Inflammatory macrophage (primary cell): ENCODE data around the gene NUDT4B.
"Not testable (repeated sequence)": the region's sequence is repeated elsewhere in the genome, so short reads cannot be mapped to it uniquely, and the experiment has no call there.

Experiments used
- DNase-seq, 2 donors: peaks; one replicate each; pipeline ENCODE4 v3.0.0-alpha.2; 2020 to 2022
- total RNA-seq, 18 experiments: gene quantifications; one replicate each; lab custom pipeline; 2026; ENCODE audit warnings: mixed read lengths in 6 of 18, inconsistent platforms in 2 of 18; lab: John Stamatoyannopoulos, UW

Gene NUDT4B
- total RNA-seq, result 0 to 0.06 (median 0) reads per million in 18 experiments

DNA sequence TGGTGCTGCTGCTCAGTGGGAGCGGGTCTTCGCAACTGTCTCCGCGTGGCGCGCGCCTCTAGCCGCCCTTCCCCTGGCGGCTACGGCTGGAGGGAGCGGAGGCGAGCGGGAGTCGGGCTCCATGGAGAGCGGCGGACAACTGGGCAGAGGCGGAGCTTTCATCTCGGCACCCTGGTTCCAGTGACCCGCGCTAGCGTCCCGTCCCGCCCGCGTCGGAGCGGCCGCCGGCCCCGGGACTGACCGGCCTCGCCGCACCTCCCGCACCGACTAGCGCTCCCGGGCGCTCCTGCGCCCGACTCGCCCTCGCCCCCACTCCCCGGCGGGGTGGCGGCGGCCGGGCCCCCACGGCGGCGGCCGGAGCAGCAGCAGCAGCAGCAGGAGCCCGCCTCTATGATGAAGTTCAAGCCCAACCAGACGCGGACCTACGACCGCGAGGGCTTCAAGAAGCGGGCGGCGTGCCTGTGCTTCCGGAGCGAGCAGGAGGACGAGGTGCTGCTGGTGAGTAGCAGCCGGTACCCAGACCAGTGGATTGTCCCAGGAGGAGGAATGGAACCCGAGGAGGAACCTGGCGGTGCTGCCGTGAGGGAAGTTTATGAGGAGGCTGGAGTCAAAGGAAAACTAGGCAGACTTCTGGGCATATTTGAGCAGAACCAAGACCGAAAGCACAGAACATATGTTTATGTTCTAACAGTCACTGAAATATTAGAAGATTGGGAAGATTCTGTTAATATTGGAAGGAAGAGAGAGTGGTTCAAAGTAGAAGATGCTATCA, at the start of gene NUDT4B:
Gene NUDT4B (plus strand): TSS at position 212 of the 772 bp plus-strand sequence. CDS start 179 bp downstream, at position 391.
- not testable (repeated sequence) for DNase-seq

DNA sequence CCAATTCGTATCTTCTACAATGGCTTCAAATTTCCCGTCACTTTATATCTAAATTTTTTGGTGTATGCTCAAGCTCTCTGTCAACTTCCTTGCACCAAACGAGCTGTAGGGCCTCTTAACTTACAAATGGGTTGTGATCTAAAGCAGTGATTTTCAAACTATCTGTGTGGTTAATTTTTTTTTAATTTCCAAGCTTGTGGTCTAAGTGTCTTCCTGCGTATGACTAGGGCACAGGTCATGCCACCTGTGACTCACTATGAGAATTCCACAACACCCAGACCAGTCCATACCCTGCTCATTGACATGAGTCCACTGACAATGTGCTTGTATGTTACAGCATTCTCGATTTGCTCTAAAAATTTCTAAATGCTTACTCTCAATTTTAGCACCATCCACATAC, 49.2 kb upstream of the NUDT4B start:
- DNase-seq, result not testable (repeated sequence)

DNA sequence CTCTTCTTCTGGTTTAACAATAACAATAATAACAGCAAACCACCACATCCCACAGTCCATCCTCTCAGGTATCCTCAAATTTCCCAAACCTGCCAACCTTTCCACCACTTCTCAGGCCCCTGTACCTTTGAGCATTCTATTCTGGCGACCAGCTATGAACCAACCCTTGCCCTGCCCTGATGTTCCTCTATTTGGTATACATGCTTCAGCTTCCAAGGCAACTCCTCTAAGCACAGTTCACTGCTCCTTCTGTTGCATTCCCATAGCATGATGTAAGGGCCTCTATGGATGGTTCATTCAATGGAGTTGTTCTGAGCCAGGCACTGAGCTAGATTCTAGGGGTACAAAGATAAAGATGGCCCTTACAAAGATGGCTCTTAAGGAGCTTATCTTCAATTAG, 46.3 kb upstream of the NUDT4B start:
- not testable (repeated sequence) for DNase-seq

DNA sequence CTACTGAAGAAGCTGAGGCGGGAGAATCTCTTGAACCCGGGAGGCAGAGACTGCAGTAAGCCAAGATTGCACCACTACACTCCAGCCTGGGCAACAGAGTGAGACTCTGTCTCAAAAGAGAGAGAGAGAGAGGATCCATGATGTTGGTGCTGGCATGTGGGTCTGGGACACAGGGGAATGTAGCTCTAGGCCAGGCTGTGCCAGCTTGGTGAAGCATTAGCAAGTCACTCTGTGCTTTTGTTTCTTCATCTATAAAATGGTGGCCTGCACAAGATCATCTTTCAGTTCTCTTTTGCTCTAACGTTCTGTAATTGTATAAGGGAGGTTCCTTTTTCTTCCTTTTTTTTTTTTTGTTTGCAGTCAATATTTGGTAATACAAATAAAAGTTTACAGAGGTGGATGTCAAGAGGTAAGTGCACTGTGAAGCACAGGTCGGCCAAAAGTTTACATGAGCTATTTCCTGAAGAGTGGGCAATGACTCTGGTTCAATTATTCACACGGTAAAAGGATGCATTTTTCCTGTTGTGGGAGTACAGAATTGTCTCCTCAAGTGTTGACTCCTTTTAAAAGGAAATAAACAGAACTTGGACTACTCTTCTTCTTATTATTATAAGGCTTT, 44.5 kb upstream of the NUDT4B start:
- not testable (repeated sequence) for DNase-seq

DNA sequence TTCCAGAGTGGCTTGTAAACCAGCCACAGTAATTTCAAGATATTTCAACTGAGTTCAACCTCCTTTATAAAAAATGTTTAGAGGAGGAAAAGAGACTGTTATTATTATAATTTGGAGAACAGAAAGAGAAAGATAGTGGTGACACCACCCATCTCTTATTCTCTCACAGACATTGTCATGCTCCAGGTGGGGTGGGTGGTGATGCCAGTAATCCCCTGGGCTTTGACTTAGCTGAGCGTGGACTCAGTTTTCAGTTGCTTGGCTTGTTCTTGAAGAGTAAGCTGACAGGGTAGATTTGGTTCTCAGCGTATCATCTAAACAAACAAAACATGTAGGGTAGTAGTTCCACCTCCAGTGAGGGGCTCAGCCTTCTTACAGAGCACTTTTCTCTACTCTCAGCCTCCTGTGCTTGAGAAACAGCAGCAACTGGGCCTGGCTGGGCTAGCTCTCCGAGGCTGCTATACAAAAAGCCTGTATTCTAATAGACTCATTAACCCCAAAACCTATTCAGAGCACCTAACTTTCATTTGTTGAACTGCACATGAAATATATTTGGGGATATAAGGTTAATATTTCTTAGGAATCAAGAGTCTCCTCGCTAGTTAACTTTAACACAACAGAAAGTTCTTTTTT, 43.1 kb upstream of the NUDT4B start:
- DNase-seq, result not testable (repeated sequence)

DNA sequence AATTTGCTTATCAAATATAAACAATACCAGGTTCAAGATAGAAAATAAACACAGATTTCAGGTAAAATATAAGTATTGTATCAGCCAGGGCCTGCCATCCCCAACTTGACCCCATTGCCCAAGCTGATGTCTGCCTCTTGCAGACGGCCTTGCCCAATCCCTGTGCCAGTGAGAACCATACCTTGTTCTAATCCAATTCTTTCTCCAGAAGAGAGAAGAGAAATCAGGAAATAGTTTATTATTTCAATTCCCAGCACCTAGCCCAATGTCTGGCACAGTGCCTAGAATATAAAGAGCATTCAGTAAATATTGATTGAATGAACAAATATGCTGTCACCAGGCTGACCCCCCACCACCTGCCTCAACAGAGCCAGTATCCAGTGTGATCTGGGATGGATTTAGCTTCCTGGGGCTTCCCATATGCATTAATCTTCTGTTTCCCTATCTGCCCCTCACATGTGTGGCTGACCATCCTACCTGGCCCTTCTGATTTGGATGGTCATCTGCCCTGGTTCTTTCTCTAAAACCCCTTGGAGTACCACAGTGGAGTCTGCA, 39.7 kb upstream of the NUDT4B start:
- not testable (repeated sequence) for DNase-seq

DNA sequence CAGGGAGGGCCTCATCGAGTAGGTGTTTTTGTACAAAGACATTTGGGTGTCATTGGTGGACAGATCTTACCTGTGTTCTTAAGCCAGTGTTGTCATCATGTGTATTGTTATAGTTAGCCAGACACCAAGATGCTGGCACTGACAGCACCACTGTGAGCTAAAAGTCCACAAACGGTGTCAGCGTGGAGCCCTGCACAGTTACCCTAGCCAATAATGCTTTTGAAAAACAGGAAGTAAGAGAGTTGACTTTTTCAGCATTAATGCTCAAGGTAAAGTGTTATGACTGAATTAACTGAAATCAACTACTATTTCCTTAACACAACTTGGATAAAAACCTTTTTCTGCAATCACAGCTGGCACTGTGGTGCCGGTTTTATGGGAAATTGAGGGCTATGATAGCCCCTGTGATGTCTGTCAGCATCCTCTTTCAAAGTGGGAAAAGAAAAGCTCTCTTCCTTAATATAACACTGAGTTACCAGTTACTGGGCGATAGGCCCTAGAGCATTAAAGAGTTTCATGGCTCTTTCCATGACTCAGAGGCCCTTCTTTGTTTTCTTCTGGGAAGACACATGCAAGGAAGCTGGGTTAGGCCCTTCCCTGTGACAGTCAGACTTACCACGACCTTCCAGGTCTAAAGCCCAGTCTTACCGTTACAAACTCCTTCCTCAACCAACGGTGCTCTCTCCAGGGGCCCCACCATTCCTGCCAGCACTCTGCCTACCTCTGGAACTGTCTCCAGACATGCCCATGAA, 37.6 kb upstream of the NUDT4B start:
- not testable (repeated sequence) for DNase-seq

DNA sequence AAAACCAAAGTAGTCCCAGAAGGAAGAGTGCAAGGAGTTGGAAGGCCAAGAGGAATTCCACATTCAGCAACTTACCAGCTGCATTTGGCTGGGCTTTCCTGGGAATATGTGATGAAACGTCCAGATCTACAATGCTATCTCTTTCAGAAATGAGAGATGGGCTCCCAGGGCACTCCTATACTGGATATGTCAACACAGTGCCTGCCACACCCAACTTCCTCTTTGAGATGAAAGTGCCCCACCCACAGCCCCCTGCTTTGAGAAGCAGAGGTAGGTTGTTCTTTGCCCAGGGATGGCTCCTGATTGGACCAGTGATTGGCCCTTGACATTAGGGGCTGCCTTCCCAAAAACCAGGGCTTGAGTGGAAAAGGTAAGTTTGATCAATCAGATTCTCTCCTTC, 36.2 kb upstream of the NUDT4B start:
- not testable (repeated sequence) for DNase-seq

DNA sequence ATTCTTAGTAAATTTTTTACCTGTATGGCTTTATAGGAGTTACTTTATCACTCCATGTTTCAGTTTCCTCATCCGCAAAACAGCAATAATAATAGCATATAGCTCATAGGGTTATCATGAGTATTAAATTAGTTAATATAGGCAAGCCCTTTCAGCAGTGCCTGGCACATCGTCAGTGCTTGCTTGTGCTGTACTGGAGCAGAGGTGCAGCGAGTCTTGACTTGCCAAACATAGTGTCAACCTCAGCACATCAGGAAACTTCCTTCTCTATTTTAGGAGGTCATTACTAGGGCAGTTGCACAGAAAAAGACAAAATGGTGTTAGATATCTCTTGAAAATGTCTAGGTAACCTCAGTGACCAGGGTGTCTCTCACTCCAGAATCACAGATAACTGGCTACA, 33.1 kb upstream of the NUDT4B start:
- DNase-seq, result not testable (repeated sequence)

DNA sequence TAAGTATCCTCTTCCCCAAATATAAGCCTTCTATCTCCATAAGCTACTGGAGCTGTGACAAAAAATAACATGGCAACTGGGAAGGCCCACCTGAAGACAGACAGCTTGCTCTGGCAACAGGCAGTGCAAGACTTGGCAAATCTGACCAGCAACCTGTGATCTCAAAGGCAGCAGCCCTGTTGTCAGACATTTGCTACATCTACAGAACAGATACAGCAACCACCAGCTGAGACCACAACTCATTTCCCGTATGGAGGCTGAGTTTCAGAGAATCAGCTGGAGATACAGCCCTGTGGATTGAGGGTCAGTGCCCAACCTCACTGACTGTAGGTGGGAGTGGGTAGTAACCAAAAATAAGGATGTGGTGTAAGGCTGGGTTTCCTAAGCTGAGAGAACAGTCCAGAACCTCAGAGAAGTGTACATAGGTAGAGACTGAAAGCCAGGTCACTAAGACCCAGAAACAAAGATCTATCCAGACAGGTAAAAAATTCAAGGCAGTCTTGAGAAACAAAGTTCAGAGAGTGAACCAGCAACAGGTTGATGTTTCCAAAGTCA, 31.5 kb upstream of the NUDT4B start:
- not testable (repeated sequence) for DNase-seq

DNA sequence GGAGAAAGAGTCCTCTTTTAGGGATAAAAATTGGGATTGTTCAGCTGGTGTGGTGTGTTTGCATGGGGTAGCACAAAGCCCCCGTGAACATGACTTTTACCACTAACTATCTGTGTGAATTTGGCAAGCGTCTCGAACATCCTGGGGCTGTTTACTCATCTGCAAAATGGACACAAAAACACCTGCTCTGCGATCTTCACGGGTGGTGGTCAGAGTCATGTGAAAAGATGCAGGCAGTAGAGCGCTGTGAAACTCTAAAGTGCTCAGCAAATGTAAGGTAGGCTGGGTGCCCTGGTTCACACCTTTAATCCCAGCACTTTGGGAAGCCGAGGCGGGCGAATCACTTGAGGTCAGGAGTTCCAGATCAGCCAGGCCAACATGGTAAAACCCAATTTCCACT, 27.7 kb upstream of the NUDT4B start:
- not testable (repeated sequence) for DNase-seq

DNA sequence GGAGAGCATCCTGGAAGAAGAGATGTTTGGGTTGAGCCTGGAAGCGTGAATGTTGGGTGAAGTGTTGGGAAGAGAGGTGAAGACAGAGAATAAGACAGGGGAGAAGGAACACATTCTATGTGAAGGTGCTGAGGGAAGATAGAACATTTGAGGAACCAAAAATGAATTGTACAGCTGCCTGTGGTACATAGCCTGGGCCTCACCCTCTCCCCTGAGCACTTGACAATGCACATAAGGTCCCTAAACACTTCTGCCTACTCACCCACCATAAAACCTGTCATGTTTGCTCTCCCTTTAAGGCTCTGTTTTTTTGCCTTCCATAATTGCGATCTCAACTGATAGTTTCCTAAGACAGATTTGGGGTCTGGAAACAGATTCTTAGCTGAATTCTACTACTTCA, 25.8 kb upstream of the NUDT4B start:
- not testable (repeated sequence) for DNase-seq

DNA sequence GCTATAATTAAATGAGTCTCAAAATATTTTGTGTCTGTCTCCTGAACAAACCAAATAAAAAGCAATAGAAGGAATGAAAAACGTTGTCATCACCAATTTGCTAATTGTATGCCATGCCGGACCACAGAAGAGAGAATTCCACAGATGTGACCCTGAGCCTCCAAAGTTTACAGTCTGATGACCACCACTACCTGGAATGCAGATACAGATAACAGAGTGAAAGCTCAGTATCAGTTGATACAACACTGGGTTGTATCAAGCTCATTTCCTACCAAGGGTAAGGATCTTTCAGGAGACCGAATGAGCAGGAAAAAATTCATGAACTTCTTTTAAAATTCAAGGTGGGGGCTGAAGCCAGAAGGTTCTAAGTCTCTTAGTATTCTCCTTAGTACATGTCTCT, 25.1 kb upstream of the NUDT4B start:
- not testable (repeated sequence) for DNase-seq

DNA sequence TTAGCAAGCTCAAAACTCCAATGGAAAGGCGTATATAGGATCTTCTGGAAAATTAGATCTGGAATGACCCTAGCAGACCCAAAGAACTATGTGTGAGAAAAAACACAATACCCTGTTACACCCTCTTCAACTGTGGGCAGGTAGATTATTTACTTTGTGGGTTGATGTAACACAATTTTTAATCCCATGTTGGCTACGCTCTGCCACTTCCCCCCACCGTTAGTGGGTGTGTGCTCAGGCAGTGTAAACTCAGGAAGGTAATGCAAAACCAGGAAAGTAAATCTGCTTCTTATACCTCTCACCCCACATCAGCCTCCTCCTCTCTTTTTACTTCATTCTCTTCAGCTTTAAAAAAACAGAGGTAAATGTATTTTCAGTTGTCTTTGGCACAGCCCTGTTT, 23.7 kb upstream of the NUDT4B start:
- DNase-seq, result not testable (repeated sequence)

DNA sequence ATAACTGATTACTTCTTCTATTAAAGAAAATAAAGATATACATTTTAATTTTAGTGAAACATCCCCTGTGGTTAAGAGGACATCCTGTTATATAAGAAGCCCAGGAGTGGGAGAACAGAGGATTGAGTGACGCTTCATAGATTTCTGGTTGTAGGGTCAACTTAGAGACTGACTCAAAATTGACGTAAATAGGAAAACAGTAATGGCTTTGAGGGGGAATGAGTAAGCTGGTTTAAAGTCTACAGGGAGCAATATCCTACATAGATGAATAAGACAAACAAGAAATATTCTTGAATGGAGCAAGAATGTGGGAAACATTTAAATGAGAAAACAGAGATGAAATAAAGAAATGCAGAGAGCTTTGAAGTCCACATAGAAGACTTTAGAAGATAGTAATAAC, 20.7 kb upstream of the NUDT4B start:
- DNase-seq, result not testable (repeated sequence)

DNA sequence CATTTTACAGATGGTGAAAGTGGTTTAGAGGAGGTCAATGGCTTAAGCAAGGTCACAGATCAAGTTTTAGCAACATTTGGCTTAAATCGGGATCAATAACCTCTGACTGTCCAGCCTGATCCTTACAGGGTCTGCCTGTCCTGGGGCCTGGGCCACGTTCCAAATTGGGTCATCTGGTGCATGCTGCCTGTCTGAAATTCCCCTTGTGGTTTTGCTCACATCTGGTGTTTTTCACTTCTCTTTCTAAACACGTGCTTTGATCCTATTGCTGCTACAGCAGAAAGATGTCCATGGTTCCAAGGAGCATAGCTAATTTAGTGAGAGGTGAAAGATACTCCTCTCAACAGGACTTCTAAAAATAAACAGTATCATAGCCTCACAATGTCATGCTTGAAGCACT, 19.4 kb upstream of the NUDT4B start:
- DNase-seq, result not testable (repeated sequence)

DNA sequence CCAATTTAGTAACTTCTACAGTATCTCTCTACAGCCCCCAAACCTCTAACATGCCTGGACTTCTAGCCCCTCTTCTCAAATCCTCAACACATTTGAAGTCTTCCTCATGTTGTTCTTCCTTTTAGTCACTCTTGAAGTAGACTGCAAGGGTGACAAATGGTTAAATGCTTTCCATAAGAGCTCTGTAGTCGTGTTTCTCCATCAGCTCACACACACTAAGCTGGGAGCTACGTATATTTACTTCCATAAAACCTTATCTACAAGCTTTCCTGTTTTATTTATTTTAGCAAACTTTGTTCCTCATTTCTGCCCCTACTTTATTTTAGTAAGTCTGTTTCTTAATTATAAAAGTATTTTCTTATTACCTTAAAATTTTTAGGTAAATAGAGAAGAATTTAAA, 19.0 kb upstream of the NUDT4B start:
- DNase-seq, result not testable (repeated sequence)

DNA sequence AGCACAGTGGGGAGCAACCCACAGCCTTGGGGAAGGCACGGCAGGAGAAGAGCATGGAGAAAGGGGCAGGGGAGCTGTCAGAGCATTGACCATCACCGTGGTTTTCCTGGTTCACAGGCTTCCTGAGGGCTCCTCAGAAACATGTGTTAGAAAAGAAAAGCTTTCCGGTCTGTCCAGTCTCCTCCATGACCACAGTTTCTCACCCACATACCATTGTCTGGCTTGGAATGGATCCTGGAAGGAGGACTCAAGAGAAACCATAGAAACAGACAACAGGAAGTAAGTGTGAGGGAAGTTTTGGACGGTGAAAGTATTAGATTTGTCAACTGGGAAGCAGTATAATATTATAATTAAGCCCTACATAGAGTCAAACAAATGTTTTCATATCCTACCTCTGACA, 16.3 kb upstream of the NUDT4B start:
- DNase-seq, result not testable (repeated sequence)

DNA sequence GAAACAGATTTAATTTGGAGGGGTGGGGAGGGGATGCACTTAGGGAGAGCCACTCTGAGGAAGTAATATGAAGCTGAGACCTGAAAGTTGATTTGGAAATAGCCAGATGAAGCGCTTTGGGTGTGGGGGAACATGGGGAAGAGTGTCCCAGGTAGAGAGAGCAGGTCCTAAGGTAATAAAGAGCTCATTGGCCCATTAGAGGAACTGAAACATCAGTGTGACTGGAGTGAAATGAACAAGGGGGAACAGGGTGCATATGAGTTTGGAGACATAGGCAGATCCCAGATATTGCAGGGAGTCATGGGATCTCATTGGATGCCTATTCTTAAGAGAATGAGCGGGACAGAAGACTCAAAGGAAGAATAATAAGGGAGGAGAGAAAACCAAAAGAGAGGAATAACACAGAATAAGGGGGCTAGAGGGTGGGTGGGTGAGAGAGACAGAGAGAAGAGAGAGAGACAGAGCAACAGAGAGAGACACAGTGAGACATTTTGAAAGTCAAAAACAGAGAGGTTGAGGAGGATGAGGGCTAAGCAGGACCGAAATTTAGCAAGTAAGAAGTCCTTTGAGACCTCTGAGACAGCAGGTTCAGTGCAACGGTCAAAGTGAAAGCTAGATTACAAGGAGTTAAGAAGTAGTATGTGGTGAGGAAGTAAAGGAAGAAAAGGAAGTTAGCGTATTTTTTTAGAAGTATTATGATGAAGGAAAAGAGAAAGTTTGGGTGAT, 14.8 kb upstream of the NUDT4B start:
- not testable (repeated sequence) for DNase-seq

DNA sequence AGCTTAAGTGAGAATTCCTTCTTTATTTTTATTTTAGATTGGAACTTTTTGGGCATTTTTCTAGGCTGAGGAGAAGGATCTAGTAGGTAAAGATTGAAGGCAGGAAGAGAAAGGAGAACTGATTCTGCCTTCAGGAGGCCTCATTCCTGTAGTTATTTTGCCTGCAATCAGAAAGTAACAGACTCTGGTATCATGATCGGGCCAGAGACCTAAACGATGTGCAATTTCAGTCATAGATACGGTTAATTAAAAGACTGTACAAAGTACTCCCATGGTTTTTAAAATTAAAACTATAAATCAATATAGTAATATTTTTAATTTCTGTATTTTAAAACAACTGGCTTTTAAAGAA, 14.3 kb upstream of the NUDT4B start:
- DNase-seq, result not testable (repeated sequence)

DNA sequence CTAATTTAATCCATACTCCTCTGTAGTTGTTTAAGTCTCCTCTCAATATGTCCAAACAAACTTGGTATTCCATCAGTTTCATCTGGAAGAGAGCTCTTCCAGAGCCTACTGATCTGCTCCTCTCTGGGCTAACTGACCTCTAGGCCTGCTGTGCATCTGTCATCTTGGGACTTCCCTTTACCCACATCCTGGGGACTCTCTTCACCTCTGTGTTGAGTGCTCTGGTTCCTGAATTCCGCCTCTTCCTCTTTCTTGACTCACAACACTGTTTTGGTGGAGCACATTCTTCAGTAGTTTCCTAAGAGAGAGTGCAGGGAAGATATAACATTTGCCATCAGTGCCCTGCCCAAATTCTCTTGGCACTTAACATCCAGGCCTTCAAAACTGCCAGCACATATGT, 13.0 kb upstream of the NUDT4B start:
- DNase-seq, result not testable (repeated sequence)
